Duodenal mucosa (tissue), 2 donors: Measurements from ENCODE around the gene KIAA1755.

Experiments used
- H3K27ac ChIP-seq: one replicate; pipeline ENCODE4 v1.7.0; 2013; ENCODE audit warnings: low read depth, low read length
- H3K27me3 ChIP-seq, 2 donors: one replicate each; pipeline ENCODE4 v1.7.0; 2013; ENCODE audit warnings: low read length in 2 of 2, control low read depth in 1 of 2; ENCODE audit not compliant: insufficient read depth in 2 of 2, control insufficient read depth in 1 of 2
- H3K36me3 ChIP-seq, 2 donors: one replicate each; pipeline ENCODE4 v1.7.0; 2013; ENCODE audit warnings: low read length in 2 of 2, control low read depth in 1 of 2; ENCODE audit not compliant: insufficient read depth in 2 of 2, control insufficient read depth in 1 of 2
- H3K4me1 ChIP-seq, 2 donors: one replicate each; pipeline ENCODE4 v1.7.0; 2013; ENCODE audit warnings: low read length in 2 of 2, control low read depth in 1 of 2; ENCODE audit not compliant: insufficient read depth in 2 of 2, control insufficient read depth in 1 of 2
- H3K4me3 ChIP-seq, 2 donors: one replicate each; pipeline ENCODE4 v1.7.0; 2013; ENCODE audit warnings: low read length in 2 of 2, low read depth in 1 of 2
- H3K9ac ChIP-seq, 2 donors: one replicate each; pipeline ENCODE4 v1.7.0; 2013; ENCODE audit warnings: low read length in 2 of 2, low read depth in 1 of 2
- H3K9me3 ChIP-seq, 2 donors: one replicate each; pipeline ENCODE4 v1.7.0; 2013; ENCODE audit warnings: low read length in 2 of 2, control low read depth in 1 of 2; ENCODE audit not compliant: control insufficient read depth in 1 of 2

The KIAA1755 gene

DNA sequence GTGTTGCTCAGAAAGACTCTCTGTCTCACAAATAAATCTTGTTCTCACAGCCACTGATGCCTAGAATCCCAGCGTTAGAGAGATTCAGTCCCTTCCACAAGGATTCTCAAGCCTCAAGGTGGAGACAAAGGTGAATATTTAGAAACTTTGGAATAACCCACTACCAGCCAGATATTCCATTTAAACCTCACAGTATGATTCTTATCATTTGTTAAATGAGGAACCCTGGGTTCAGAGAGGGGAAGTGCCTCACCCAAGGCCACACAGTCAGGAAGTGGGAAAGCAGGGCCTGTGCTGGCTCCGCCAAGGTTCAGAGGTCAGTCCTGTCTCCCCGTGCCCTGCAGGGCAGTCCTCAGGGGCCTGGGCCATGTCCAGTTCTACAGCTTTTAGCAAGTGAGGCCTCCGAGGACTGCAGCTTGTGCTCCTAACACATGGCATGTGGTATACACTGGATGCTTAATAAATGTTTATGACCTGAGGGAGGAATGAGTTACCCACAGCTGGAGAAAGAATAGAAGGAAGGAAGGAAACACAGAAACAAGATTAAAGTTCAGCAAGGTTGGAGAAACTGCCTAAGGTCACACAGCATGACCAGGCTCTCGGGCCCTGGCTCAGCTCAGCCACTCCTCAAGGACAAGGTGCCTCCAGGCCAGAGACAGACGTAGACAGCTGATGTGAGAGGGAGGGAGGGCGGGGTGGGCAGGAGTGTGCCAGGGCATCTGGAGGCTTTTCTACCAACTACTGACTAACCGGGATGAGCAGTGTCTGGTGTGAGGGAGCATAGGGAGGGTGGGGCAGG lies 91.5 kb downstream of the KIAA1755 start:
- Histone ChIP-seq H3K27ac (no peak overlapping the region), H3K9ac (no peak overlapping the region), H3K27me3 (no peaks in the 10 kb centered on the region), H3K4me3 (no peak overlapping the region), H3K9me3 (no peaks in the 10 kb centered on the region), H3K4me1 (peaks cover 24 to 27% of the 10 kb centered on the region in 2 donors), H3K36me3 (no peaks in the 10 kb centered on the region)

DNA sequence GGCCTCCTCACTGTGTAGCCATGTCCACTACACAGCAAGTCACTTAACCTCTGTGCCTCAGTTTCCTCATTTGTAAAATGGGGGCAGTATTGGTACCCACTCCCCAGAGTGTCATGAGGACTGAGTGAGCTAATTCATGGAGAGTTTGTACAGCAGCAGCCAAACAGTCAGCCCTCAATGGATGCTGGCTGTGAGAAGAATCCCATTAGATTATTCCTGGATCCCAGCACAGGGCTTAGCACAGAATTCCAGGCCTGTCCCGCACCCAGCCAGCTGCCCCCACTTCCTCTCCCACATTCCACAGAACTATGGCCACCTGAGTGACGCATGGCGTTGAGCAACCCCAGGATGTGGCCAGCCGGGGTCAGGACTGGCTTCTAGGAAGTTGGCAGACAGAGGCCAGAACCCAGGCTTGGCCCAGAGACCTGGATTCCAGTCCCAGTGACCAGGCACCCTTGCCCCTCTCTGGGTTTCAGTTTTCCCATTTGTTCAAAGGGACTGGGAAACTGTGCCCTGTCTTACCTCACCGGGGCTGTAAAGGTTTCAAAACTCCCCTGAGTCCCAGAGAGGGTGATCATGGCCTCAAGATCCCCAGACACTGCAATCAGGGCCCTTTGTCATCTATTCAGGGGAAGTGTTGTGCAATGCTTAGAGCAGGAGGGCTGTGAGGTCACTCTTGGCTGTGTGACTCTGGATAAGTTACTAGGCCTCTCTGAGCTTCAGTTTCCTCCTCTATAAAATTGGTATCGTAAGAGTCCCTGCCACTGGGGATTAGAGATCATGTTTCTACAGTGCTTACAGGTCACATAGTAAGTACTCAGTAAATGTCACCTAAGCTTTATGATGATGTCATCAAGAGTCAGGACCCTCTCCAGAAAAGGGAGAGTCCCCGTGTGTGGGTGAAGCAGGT lies 92.4 kb downstream of the KIAA1755 start:
- no peaks in the 10 kb centered on the region for H3K36me3 ChIP-seq
- H3K4me1 ChIP-seq: peaks cover 19 to 26% of the 10 kb centered on the region in 2 donors
- no peak overlapping the region for H3K9ac ChIP-seq
- no peak overlapping the region for H3K4me3 ChIP-seq
- no peak overlapping the region for H3K27ac ChIP-seq
- H3K27me3 ChIP-seq: no peaks in the 10 kb centered on the region
- H3K9me3 ChIP-seq: no peaks in the 10 kb centered on the region

DNA sequence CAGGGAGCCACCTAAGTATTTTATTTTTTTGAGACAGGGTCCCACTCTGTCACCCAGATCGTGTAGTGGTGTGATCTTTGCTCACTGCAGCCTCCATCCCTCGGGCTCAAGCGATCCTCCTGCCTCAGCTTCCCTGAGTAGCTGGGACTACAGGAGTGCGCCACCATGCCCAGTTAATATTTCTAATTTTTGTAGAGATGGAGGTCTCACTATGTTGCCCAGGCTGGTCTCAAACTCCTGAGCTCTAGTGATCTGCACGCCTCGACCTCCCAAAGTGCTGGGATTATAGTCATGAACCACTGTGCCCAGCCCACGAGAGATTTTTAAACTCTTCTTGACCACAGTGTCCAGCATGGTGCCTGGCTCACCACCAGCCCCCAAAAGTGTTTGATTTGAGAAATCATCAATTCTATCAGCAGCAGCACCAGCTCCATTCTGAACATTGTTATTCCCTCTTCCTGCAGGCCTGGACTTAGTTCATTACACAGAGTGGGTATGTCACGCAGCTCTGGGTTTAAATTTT lies 93.1 kb downstream of the KIAA1755 start:
- Histone ChIP-seq H3K4me1 (peaks cover 18 to 26% of the 10 kb centered on the region in 2 donors), H3K9me3 (no peaks in the 10 kb centered on the region), H3K9ac (no peak overlapping the region), H3K27ac (no peak overlapping the region), H3K36me3 (no peaks in the 10 kb centered on the region), H3K27me3 (no peaks in the 10 kb centered on the region), H3K4me3 (no peak overlapping the region)

DNA sequence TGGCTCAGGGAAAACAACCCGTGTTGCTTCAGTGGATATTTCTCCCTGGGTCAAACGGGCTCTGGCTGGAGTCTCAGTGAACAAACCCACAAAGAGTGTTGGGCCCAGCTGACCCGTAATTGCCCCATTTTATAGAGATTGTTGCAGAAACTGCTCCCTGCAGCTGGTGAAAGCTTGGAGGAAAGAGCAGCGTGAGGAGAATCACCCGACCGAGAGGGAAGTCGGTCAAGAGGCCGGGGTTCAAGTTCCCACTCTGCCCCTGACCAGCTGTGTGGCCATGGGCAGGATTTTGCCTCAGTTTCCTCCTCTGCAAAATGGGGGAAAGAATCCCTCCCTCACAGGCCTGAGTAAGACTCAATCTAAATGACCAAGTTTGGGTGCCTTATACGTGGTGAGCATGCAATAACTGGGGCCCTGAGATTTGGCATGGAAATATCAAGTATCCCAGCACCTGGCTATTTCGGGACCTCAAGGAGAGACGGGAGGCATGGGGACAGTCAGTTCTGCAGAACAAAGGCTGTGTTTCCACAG lies 93.8 kb downstream of the KIAA1755 start:
- Histone ChIP-seq H3K27ac (no peak overlapping the region), H3K9me3 (no peaks in the 10 kb centered on the region), H3K27me3 (no peaks in the 10 kb centered on the region), H3K9ac (no peak overlapping the region), H3K4me3 (no peak overlapping the region), H3K36me3 (no peaks in the 10 kb centered on the region), H3K4me1 (peaks cover 24 to 30% of the 10 kb centered on the region in 2 donors)

DNA sequence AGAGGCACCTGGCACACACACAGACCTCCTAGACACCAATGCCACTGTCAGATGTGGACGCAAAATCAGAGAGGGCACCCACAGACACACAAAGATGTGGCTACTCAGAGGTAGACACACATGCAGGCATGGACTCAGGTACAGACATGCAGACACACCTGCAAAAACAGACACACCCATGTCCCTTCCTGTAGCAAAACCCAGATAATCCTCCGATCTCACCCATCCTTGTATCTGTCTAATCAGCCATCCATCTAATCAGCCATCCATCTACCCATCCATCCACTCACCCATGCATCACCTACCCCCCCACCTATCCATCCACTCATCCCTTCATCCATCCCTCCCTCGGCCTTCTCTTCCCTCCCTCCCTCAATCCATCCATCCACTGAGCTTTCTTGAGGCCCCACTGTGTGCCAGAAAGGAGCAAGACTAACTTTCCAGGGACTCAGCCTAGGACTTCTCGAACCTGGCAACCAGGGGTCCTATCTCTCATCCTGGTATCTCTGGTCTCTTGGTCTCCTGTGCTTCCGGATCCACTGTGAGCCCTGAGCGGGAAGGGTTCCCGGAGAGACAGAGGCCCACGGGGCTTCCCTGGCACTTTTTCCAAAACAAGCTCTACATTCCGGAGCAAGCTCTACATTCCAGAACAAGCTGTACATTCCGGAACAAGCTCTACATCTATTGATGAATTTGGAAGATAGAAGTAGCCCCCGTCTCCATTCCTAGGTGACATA lies 94.4 kb downstream of the KIAA1755 start:
- Histone ChIP-seq H3K9ac (peak overlapping the region in 1 of 2 donors; percentile 39), H3K4me1 (peaks cover 24 to 32% of the 10 kb centered on the region in 2 donors), H3K27ac (no peak overlapping the region), H3K4me3 (peak overlapping the region in 1 of 2 donors; percentile 28), H3K9me3 (no peaks in the 10 kb centered on the region), H3K27me3 (no peaks in the 10 kb centered on the region), H3K36me3 (no peaks in the 10 kb centered on the region)

GRCh38 chr20:38165089-38165965 lies 95.2 kb downstream of the KIAA1755 start, which contains the start of gene TGM2:
Gene TGM2, minus strand, starts transcription at chr20:38165270. Its CDS starts 72 bp downstream, at chr20:38165198.
- Histone ChIP-seq H3K36me3 (peaks cover 2 to 3% of the 10 kb centered on the region in 2 donors), H3K9ac (peak within 1 kb of the TSS; percentile 59 to 65), H3K27me3 (no peaks in the 10 kb centered on the region), H3K4me1 (peaks cover 24 to 32% of the 10 kb centered on the region in 2 donors), H3K4me3 (peak within 1 kb of the TSS; percentile 67 to 77), H3K9me3 (no peaks in the 10 kb centered on the region), H3K27ac (no peak within 1 kb of the TSS)

- Histone ChIP-seq H3K4me1 (peaks cover 24 to 32% of the 10 kb centered on the region in 2 donors), H3K27ac (no peak overlapping the region), H3K36me3 (peaks cover 4 to 9% of the 10 kb centered on the region in 2 donors), H3K4me3 (peak overlapping the region; percentile 67 to 77), H3K9me3 (no peaks in the 10 kb centered on the region), H3K27me3 (no peaks in the 10 kb centered on the region), H3K9ac (peak overlapping the region; percentile 59 to 65)
These were observed 95.9 kb downstream of the KIAA1755 start for GRCh38 chr20:38164624-38165088.

DNA sequence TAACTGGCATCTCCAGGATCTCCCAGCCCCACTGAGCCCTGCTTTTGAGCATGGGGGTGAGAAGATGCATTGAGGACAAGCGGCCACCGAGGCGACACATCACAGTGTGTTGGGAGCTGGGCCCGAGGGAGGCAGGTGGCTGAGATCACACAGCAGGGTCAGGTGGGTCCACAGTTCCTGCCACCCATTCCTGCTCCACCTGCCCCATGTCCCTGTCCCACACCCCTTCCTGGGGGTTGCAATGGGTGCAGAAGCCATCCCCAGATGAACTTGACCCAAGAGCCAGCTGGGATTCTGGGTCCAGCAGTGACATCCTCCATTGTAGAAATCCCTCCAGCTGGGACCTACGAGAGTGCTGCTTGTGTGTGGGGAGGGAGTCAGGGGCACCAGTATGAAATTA lies 96.5 kb downstream of the KIAA1755 start:
- H3K27ac ChIP-seq: no peak overlapping the region
- H3K9me3 ChIP-seq: no peaks in the 10 kb centered on the region
- H3K4me3 ChIP-seq: peak overlapping the region; percentile 67 to 77
- H3K27me3 ChIP-seq: no peaks in the 10 kb centered on the region
- peak overlapping the region; percentile 59 to 65 for H3K9ac ChIP-seq
- peaks cover 4 to 9% of the 10 kb centered on the region in 2 donors for H3K36me3 ChIP-seq
- peaks cover 24 to 31% of the 10 kb centered on the region in 2 donors for H3K4me1 ChIP-seq
